ENCODE data around the gene NTM.

DNA sequence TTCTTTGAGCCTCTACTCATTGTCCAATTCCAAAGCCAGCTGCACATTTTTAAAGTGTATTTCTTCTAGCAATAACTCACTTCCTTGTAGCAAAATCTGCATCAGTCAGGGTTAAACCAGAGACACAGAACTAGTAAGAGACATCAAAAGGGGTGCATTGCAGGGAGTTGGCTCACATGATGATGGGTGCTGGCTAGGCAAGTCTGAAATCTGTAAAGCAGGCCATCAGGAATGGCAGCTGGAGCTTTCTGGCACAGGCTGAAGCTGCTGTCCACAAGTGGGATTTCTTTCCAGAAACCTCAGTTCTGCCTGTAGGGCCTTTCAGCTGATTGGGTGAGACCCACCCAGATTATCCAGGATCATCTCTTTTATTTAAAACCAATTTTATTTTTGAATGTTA is 698.1 kb downstream of the NTM start:
- TF ChIP-seq, protein P1, sequence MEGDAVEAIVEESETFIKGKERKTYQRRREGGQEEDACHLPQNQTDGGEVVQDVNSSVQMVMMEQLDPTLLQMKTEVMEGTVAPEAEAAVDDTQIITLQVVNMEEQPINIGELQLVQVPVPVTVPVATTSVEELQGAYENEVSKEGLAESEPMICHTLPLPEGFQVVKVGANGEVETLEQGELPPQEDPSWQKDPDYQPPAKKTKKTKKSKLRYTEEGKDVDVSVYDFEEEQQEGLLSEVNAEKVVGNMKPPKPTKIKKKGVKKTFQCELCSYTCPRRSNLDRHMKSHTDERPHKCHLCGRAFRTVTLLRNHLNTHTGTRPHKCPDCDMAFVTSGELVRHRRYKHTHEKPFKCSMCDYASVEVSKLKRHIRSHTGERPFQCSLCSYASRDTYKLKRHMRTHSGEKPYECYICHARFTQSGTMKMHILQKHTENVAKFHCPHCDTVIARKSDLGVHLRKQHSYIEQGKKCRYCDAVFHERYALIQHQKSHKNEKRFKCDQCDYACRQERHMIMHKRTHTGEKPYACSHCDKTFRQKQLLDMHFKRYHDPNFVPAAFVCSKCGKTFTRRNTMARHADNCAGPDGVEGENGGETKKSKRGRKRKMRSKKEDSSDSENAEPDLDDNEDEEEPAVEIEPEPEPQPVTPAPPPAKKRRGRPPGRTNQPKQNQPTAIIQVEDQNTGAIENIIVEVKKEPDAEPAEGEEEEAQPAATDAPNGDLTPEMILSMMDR (IDR thresholded peaks at IDR 0.05; ENCODE audit: insufficient read depth, low read length): no peak
- no peak for TF ChIP-seq POLR2AphosphoS5 (IDR thresholded peaks at IDR 0.05; ENCODE audit: low read depth)
- TF ChIP-seq SPI1 (IDR thresholded peaks at IDR 0.05; ENCODE audit: borderline replicate concordance, low read depth): no peak
- TF ChIP-seq, protein P2, sequence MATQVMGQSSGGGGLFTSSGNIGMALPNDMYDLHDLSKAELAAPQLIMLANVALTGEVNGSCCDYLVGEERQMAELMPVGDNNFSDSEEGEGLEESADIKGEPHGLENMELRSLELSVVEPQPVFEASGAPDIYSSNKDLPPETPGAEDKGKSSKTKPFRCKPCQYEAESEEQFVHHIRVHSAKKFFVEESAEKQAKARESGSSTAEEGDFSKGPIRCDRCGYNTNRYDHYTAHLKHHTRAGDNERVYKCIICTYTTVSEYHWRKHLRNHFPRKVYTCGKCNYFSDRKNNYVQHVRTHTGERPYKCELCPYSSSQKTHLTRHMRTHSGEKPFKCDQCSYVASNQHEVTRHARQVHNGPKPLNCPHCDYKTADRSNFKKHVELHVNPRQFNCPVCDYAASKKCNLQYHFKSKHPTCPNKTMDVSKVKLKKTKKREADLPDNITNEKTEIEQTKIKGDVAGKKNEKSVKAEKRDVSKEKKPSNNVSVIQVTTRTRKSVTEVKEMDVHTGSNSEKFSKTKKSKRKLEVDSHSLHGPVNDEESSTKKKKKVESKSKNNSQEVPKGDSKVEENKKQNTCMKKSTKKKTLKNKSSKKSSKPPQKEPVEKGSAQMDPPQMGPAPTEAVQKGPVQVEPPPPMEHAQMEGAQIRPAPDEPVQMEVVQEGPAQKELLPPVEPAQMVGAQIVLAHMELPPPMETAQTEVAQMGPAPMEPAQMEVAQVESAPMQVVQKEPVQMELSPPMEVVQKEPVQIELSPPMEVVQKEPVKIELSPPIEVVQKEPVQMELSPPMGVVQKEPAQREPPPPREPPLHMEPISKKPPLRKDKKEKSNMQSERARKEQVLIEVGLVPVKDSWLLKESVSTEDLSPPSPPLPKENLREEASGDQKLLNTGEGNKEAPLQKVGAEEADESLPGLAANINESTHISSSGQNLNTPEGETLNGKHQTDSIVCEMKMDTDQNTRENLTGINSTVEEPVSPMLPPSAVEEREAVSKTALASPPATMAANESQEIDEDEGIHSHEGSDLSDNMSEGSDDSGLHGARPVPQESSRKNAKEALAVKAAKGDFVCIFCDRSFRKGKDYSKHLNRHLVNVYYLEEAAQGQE (IDR thresholded peaks at IDR 0.05; ENCODE audit: insufficient replicate concordance, low read depth): no peak
